ENCODE measurements around the gene S100A16.
"Not testable (repeated sequence)": the region's sequence is repeated elsewhere in the genome, so short reads cannot be mapped to it uniquely, and the experiment has no call there.

The S100A16 gene

DNA sequence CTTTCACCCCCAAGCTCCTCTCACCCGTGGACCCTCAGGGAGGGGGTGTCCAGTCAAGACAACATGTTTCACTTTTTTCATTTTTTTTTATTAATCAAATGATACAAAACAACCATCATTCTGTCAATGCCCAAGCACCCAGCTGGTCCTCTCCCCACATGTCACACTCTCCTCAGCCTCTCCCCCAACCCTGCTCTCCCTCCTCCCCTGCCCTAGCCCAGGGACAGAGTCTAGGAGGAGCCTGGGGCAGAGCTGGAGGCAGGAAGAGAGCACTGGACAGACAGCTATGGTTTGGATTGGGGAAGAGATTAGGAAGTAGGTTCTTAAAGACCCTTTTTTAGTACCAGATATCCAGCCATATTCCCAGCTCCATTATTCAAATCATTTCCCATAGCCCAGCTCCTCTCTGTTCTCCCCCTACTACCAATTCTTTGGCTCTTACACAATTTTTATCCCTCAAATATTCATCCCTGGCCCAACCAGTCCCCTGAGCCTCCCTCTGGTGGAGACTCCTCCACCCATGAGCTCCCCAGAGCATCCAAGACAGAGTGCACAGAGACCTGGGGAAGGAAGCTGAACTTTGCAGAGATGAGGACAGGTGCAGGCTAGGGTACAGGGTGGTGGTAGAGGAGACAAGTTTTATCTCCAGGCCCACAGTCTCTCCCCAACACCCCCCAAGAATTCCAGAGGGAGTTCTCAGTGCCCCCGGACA, 1.4 kb upstream of the S100A16 start:
- no peak for DNase-seq

DNA sequence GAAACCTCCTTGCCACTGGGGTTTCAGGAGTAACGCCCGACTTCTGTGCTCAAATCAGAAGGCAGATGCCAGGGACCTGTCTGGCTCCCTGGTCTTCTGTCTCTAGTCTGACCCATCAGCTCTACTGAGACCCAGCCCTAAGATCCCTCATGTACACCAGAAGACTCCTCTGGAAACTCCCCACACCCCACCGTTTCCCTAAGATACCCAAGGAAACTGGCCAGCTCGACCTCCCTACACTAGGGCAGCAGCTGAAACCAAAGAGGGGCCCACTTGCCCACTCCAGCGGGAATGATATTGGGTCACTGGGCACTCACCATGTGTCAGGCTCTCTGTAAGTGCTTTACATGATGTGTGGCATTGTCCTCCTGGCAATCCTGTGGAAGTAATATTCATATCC, 469 bp upstream of the S100A16 start:
- DNase-seq: no peak

GRCh38 chr1:153612111-153612754, 704 bp downstream of the S100A16 start:
- DNase-seq: no peak

- DNase-seq: no peak
These were observed 1.6 kb downstream of the S100A16 start for GRCh38 chr1:153611356-153611755.

- no peak for DNase-seq
These were observed 2.1 kb downstream of the S100A16 start for GRCh38 chr1:153610811-153611301.

GRCh38 chr1:153610334-153610733, 2.6 kb downstream of the S100A16 start:
- DNase-seq: no peak

DNA sequence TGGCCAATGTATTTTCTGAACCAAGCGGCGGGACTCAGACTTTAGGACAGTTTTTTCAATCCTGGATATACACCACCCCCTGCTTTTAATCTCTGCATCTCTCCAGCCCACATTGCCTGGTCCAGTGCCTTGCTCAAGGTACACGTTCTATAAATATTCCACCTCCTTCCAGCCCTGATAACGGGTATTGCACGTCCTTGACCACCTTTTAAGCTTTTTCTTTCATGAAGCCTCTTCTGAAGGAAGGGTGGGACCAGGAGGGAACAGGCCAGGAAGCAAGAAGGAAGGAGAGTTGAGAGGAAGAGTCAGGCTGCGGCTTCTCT, 3.4 kb downstream of the S100A16 start:
- DNase-seq: no peak

- DNase-seq: peak; percentile 87
These were observed 4.0 kb downstream of the S100A16 start for GRCh38 chr1:153608742-153609584.

- no peak for DNase-seq
These were observed 4.8 kb downstream of the S100A16 start for GRCh38 chr1:153608089-153608682.

DNA sequence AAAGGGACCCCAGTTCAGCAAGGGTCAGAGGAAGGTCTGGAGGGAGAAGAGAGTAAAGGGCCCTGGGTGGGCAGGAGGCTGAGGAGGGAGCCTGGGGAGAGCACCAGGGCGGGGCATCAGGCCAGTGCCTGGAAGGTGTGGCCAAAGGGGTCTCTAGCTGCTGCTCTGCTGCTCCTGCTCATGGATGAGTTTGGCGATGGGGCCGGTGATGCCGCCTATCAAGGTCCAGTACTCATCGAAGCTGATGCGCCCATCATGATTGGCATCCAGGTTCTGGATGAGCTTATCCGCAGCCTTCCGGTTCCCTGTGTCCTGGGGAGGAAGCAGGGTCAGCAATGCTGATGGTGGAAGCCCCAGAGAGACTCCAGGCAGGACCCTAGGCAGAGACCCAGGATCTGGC, 5.6 kb downstream of the S100A16 start:
- DNase-seq: no peak

DNA sequence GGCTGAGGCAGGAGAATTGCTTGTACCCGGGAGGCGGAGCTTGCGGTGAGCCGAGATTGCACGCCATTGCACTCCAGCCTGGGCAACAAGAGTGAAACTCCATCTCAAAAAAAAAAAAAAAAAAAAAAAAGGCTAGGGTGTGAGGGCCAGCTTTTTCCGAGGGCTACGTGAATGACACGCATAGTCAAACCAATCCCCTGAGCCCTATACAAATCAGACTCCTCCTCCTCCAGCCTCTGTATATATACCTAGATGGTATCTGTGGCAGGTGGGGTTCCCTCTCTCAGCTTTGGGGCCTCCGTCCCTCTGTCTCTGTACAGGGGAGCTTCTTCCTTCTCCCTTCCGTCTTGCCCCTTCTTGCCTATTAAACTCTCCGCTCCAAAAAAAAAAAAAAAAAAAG, 6.7 kb downstream of the S100A16 start:
- DNase-seq: no peak

- DNase-seq: no peak
These were observed 10.2 kb downstream of the S100A16 start for GRCh38 chr1:153602749-153603148.

- no peak for DNase-seq
These were observed 13.1 kb downstream of the S100A16 start for GRCh38 chr1:153599847-153600246.

- no peak for DNase-seq
These were observed 14.4 kb downstream of the S100A16 start for GRCh38 chr1:153598309-153599172.

- no peak for DNase-seq
These were observed 15.7 kb downstream of the S100A16 start for GRCh38 chr1:153597206-153597605.

- no peak for DNase-seq
These were observed 20.2 kb downstream of the S100A16 start for GRCh38 chr1:153592748-153593147.

- DNase-seq: no peak
These were observed 24.5 kb downstream of the S100A16 start for GRCh38 chr1:153588482-153588881.

GRCh38 chr1:153588033-153588432, 24.9 kb downstream of the S100A16 start:
- DNase-seq: not testable (repeated sequence)

DNA sequence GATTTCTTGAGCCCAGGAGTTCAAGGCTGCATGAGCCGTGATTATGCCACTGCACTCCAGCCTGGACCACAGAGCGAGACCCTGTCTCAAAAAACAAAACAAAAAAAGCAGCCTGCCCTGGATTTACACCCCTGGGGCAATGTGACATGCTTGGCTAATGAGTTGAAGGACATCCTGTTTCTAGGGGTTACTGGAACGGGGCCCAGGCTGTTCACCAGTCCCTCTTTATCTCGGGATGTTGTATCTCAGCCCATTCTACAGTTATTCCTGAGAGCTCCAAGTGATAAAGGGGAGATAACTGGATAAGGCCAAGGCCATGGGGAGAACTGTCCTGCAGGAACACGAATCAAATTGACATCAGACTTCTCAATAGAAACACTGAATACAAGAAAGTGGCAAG, 25.6 kb downstream of the S100A16 start:
- DNase-seq: no peak

DNA sequence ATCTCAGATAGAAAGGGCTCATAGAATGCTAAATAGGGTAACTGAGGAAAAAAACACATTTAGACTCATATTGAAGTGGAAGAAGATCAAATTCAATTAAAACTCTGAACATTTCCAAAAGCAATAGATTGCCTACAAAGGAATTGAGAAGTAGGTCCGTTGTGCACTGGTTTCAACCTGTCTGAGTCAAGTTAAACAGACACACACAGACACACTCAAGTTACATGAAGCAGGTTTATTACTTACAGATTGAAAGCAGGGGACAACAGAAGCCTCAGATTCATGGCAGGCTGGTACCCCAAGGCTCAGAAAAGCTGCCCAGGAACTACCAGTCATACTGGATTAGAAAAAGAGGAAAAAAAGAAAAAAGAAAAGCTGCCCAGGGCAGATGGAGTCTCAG, 26.6 kb downstream of the S100A16 start:
- DNase-seq: no peak

GRCh38 chr1:153585006-153585405, 27.9 kb downstream of the S100A16 start:
- DNase-seq: no peak

DNA sequence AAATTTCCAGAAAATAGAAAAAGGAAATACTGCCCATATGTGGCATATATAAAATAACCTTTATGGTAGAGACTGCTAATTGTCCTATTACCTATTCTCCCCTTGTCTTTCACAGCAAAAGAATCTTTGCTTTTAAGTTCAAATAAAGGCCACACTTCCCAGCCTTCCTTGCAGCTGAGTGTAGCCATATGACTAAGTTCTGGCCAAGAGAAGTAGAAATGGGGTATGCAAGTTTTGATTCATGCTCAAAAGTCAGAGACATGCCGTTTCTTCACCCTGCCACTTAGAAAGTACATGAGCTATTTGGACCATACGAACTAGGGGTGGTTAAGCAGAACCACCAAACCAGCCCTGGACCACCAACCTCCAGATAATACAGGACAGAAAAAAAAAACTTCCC, 29.0 kb downstream of the S100A16 start:
- no peak for DNase-seq

Data from T1000 (cell line).